Brain microvascular endothelial cell (primary cell): ENCODE data around the gene OXTR.

Experiments used
- DNase-seq: peaks from one replicate; pipeline ENCODE4 v3.0.0-alpha.2; 2020
- H3K27ac ChIP-seq: fragments of 250-450 bp; sonication (Bioruptor Pico); 2 replicates; pipeline ENCODE4 v1.5.1; 2020; ENCODE audit warnings: mild to moderate bottlenecking, moderate library complexity
- H3K27me3 ChIP-seq: fragments of 250-450 bp; sonication (Bioruptor Pico); replicated peaks from 2 replicates; pipeline ENCODE4 v1.5.1; 2020; ENCODE audit warnings: mild to moderate bottlenecking
- H3K36me3 ChIP-seq: fragments of 250-450 bp; sonication (Bioruptor Pico); replicated peaks from 2 replicates; pipeline ENCODE4 v1.5.1; 2020; ENCODE audit warnings: mild to moderate bottlenecking
- H3K4me3 ChIP-seq: 2 replicates; pipeline ENCODE4 v1.5.1; 2011; ENCODE audit warnings: low read depth, mild to moderate bottlenecking, control low read depth, low read length, moderate library complexity
- CTCF ChIP-seq: IDR thresholded peaks from 2 replicates; pipeline ENCODE4 v1.5.1; 2011; ENCODE audit warnings: low read depth, mild to moderate bottlenecking, moderate library complexity, low read length, control low read depth, inconsistent platforms; ENCODE audit errors: missing control alignments
- in situ Hi-C: cut with HindIII; loops from 2 replicates; pipeline ENCODE4 v1.10.0; 2017; ENCODE audit warnings: low sequenced_read_pairs, low pct_ligation_motif_present

Gene OXTR

GRCh38 chr3:8737823-8738222 lies 31.6 kb downstream of the OXTR start:
- Histone ChIP-seq H3K4me3 (no peak overlapping the region), H3K27ac (no peak overlapping the region), H3K27me3 (no peaks in the 10 kb centered on the region), H3K36me3 (no peaks in the 10 kb centered on the region)
- no peak for DNase-seq
- TF ChIP-seq CTCF: no peak
- in situ Hi-C loops: no loop called here

GRCh38 chr3:8737301-8737700 lies 32.1 kb downstream of the OXTR start:
- no peak overlapping the region for H3K4me3 ChIP-seq
- in situ Hi-C loops: no loop called here
- H3K27ac ChIP-seq: no peak overlapping the region
- H3K36me3 ChIP-seq: no peaks in the 10 kb centered on the region
- no peaks in the 10 kb centered on the region for H3K27me3 ChIP-seq
- no peak for TF ChIP-seq CTCF
- no peak for DNase-seq

- DNase-seq: no peak
- Histone ChIP-seq H3K27ac (no peak overlapping the region), H3K4me3 (no peak overlapping the region), H3K36me3 (no peaks in the 10 kb centered on the region), H3K27me3 (no peaks in the 10 kb centered on the region)
- in situ Hi-C loops: no loop called here
- TF ChIP-seq CTCF: no peak
Observed at GRCh38 chr3:8736436-8736835, 33.0 kb downstream of the OXTR start.

GRCh38 chr3:8734908-8735307 lies 34.5 kb downstream of the OXTR start:
- no peak overlapping the region for H3K4me3 ChIP-seq
- no peak for TF ChIP-seq CTCF
- H3K36me3 ChIP-seq: no peaks in the 10 kb centered on the region
- no peak for DNase-seq
- in situ Hi-C loops: no loop called here
- H3K27ac ChIP-seq: no peak overlapping the region
- no peaks in the 10 kb centered on the region for H3K27me3 ChIP-seq

GRCh38 chr3:8734137-8734878 lies 35.1 kb downstream of the OXTR start:
- no peak for TF ChIP-seq CTCF
- in situ Hi-C loops: no loop called here
- Histone ChIP-seq H3K36me3 (no peaks in the 10 kb centered on the region), H3K27ac (no peak overlapping the region), H3K4me3 (no peak overlapping the region), H3K27me3 (no peaks in the 10 kb centered on the region)
- no peak for DNase-seq
